Astrocyte (in vitro differentiated cells and primary cell): ENCODE measurements around the gene COL6A3. TPM values are rescaled to one million over a fixed set of nuclear protein-coding genes. Genes with fewer than 3 reads are reported as not detected.

Experiments used
- DNase-seq: peaks from one replicate; pipeline ENCODE4 v3.0.0-alpha.2; 2010; ENCODE audit warnings: low read depth
- FAIRE-seq: peaks from 2 replicates; lab custom pipeline; 2011; peaks lifted over from hg19 to GRCh38; lab: Jason Lieb, UNC
- H2AFZ ChIP-seq: 2 replicates; pipeline ENCODE4 v1.6.0; 2012; ENCODE audit warnings: low read depth, low read length, inconsistent platforms
- H3K27ac ChIP-seq: 2 replicates; pipeline ENCODE4 v1.5.1; 2011; ENCODE audit warnings: low read depth, low read length, inconsistent platforms
- H3K27me3 ChIP-seq: 2 replicates; pipeline ENCODE4 v1.6.0; 2011; ENCODE audit warnings: low read length, inconsistent platforms; ENCODE audit not compliant: insufficient read depth
- H3K36me3 ChIP-seq: 2 replicates; pipeline ENCODE4 v1.5.1; 2011; ENCODE audit warnings: low read length, inconsistent platforms; ENCODE audit not compliant: insufficient read depth
- H3K4me1 ChIP-seq: 2 replicates; pipeline ENCODE4 v1.5.1; 2011; ENCODE audit warnings: low read length, inconsistent platforms; ENCODE audit not compliant: insufficient read depth
- H3K4me2 ChIP-seq: 2 replicates; pipeline ENCODE4 v1.6.0; 2012; ENCODE audit warnings: low read length, inconsistent platforms
- H3K4me3 ChIP-seq: 2 replicates; pipeline ENCODE4 v1.5.1; 2011; ENCODE audit warnings: low read depth, mild to moderate bottlenecking, low read length, inconsistent platforms; ENCODE audit not compliant: insufficient read depth
- H3K79me2 ChIP-seq: 2 replicates; pipeline ENCODE4 v1.6.0; 2012; ENCODE audit warnings: mild to moderate bottlenecking, low read length, inconsistent platforms; ENCODE audit not compliant: insufficient read depth
- H3K9ac ChIP-seq: 2 replicates; pipeline ENCODE4 v1.6.0; 2012; ENCODE audit warnings: mild to moderate bottlenecking, low read length, inconsistent platforms
- H3K9me3 ChIP-seq: 2 replicates; pipeline ENCODE4 v1.5.1; 2012; ENCODE audit warnings: low read depth, mild to moderate bottlenecking, low read length, inconsistent platforms; ENCODE audit not compliant: insufficient read depth
- H4K20me1 ChIP-seq: 2 replicates; pipeline ENCODE4 v1.6.0; 2012; ENCODE audit warnings: low read length, inconsistent platforms; ENCODE audit not compliant: insufficient read depth
- H3K27ac Mint-ChIP-seq: one replicate; pipeline ENCODE4 v1.8.0; 2021; ENCODE audit warnings: mild to moderate bottlenecking, mixed read lengths; ENCODE audit not compliant: unreplicated experiment
- H3K27me3 Mint-ChIP-seq: one replicate; pipeline ENCODE4 v1.8.0; 2021; ENCODE audit warnings: low read depth, mixed read lengths; ENCODE audit not compliant: unreplicated experiment
- H3K36me3 Mint-ChIP-seq: one replicate; pipeline ENCODE4 v1.8.0; 2021; ENCODE audit warnings: low read depth, mixed read lengths; ENCODE audit not compliant: unreplicated experiment
- H3K4me1 Mint-ChIP-seq: one replicate; pipeline ENCODE4 v1.8.0; 2021; ENCODE audit warnings: low read depth, mixed read lengths; ENCODE audit not compliant: unreplicated experiment
- H3K4me3 Mint-ChIP-seq: one replicate; pipeline ENCODE4 v1.8.0; 2021; ENCODE audit warnings: mild to moderate bottlenecking, moderate library complexity, mixed read lengths; ENCODE audit not compliant: unreplicated experiment
- H3K9me3 Mint-ChIP-seq: one replicate; pipeline ENCODE4 v1.8.0; 2021; ENCODE audit warnings: mild to moderate bottlenecking, mixed read lengths; ENCODE audit not compliant: unreplicated experiment
- CTCF ChIP-seq: IDR thresholded peaks from 2 replicates; pipeline ENCODE4 v1.5.1; 2011; ENCODE audit warnings: low read depth, mild to moderate bottlenecking, inconsistent platforms, low read length, moderate library complexity; ENCODE audit not compliant: insufficient read depth
- EZH2 ChIP-seq: IDR thresholded peaks from 2 replicates; pipeline ENCODE4 v1.6.1; 2012; ENCODE audit warnings: mild to moderate bottlenecking, low read length, inconsistent platforms; ENCODE audit not compliant: insufficient read depth
- total RNA-seq: library from RNA; stranded (reverse); gene quantifications from 2 replicates; pipeline ENCODE4 v1.2.1, GENCODE V29; 2021

COL6A3 gene
- total RNA-seq, 1 donor from 2014 or later, result 200 TPM

- no peak for DNase-seq
- H3K9me3 ChIP-seq, result no peaks in the 10 kb centered on the region
- peaks cover 8% of the 10 kb centered on the region for H3K9me3 Mint-ChIP-seq
- H3K9ac ChIP-seq, result no peak overlapping the region
- H3K4me1 ChIP-seq, result peaks cover 35% of the 10 kb centered on the region
- no peak overlapping the region for H3K27ac Mint-ChIP-seq
- H3K4me2 ChIP-seq, result no peak overlapping the region
- H2AFZ ChIP-seq, result no peak overlapping the region
- no peaks in the 10 kb centered on the region for H4K20me1 ChIP-seq
- no peak overlapping the region for H3K4me3 Mint-ChIP-seq
- TF ChIP-seq EZH2, result no peak
- TF ChIP-seq CTCF, result no peak
- no peaks in the 10 kb centered on the region for H3K27me3 ChIP-seq
- peaks cover 10% of the 10 kb centered on the region for H3K36me3 Mint-ChIP-seq
- FAIRE-seq, result no peak
- H3K4me1 Mint-ChIP-seq, result peaks cover 8% of the 10 kb centered on the region
- H3K4me3 ChIP-seq, result no peak overlapping the region
- H3K27ac ChIP-seq, result peak overlapping the region; percentile 21
- no peaks in the 10 kb centered on the region for H3K36me3 ChIP-seq
- no peaks in the 10 kb centered on the region for H3K27me3 Mint-ChIP-seq
- no peaks in the 10 kb centered on the region for H3K79me2 ChIP-seq
Measured at GRCh38 chr2:237287872-237288271, 126.1 kb downstream of the COL6A3 start.

- no peak for TF ChIP-seq EZH2
- Histone ChIP-seq H3K27ac (peak overlapping the region; percentile 89), H3K9ac (peak overlapping the region; percentile 70)
Measured at GRCh38 chr2:237283131-237283928, 130.6 kb downstream of the COL6A3 start.

GRCh38 chr2:237282568-237283128, 131.3 kb downstream of the COL6A3 start:
- H3K4me1 ChIP-seq, result peaks cover 47% of the 10 kb centered on the region
- no peaks in the 10 kb centered on the region for H3K79me2 ChIP-seq
- Mint-ChIP-seq H3K36me3 (peaks cover 4% of the 10 kb centered on the region), H3K4me1 (peaks cover 26% of the 10 kb centered on the region), H3K9me3 (peaks cover 9% of the 10 kb centered on the region), H3K27me3 (no peaks in the 10 kb centered on the region), H3K27ac (peak overlapping the region; percentile 99), H3K4me3 (no peak overlapping the region)
- H3K4me2 ChIP-seq, result peak overlapping the region; percentile 23
- no peaks in the 10 kb centered on the region for H3K9me3 ChIP-seq
- no peaks in the 10 kb centered on the region for H3K36me3 ChIP-seq
- H4K20me1 ChIP-seq, result no peaks in the 10 kb centered on the region
- H2AFZ ChIP-seq, result no peak overlapping the region
- no peak overlapping the region for H3K4me3 ChIP-seq
- TF ChIP-seq EZH2 (no peak), CTCF (no peak)
- H3K27me3 ChIP-seq, result no peaks in the 10 kb centered on the region
- DNase-seq (peak; percentile 90), FAIRE-seq (no peak)
- H3K27ac ChIP-seq, result peak overlapping the region; percentile 98
- H3K9ac ChIP-seq, result peak overlapping the region; percentile 79

More at GRCh38 chr2:237283131-237283928, 130.6 kb downstream of the COL6A3 start:
- Histone ChIP-seq H3K4me1 (peaks cover 47% of the 10 kb centered on the region), H3K9me3 (no peaks in the 10 kb centered on the region), H3K4me3 (no peak overlapping the region), H3K27me3 (no peaks in the 10 kb centered on the region), H2AFZ (no peak overlapping the region), H3K79me2 (no peaks in the 10 kb centered on the region), H3K4me2 (peak overlapping the region; percentile 23), H3K36me3 (no peaks in the 10 kb centered on the region), H4K20me1 (no peaks in the 10 kb centered on the region)
- Mint-ChIP-seq H3K4me1 (peaks cover 26% of the 10 kb centered on the region), H3K27me3 (no peaks in the 10 kb centered on the region), H3K4me3 (no peak overlapping the region), H3K27ac (no peak overlapping the region), H3K9me3 (peaks cover 10% of the 10 kb centered on the region), H3K36me3 (peaks cover 6% of the 10 kb centered on the region)
- DNase-seq (peak; percentile 75), FAIRE-seq (peak; percentile 32)
